ENCODE measurements around the gene KCNF1.

- TF ChIP-seq CTCF (IDR thresholded peaks at IDR 0.05) (no peak), POLR2A (IDR thresholded peaks at IDR 0.05) (no peak)
Measured at GRCh38 chr2:10934308-10934978, 22.7 kb downstream of the KCNF1 start.
